Breast epithelium (tissue), 3 donors: ENCODE results near the gene SHB.

Experiments
- CTCF ChIP-seq, 3 donors: fragments of 450-650 bp; IDR thresholded peaks; one replicate each; pipeline ENCODE4 v1.5.1; 2016 to 2017; ENCODE audit warnings: antibody characterized with exemption in 3 of 3, mild to moderate bottlenecking in 3 of 3, moderate library complexity in 3 of 3
- POLR2A ChIP-seq: fragments of 450-650 bp; IDR thresholded peaks from one replicate; pipeline ENCODE4 v1.6.1; 2016; ENCODE audit warnings: antibody characterized with exemption, mild to moderate bottlenecking, moderate library complexity
- POLR2AphosphoS5 ChIP-seq, 3 donors: sonication (generic); formaldehyde crosslinking; IDR thresholded peaks; one replicate each; pipeline ENCODE4 v1.6.1; 2017; ENCODE audit warnings: antibody characterized with exemption in 3 of 3

DNA sequence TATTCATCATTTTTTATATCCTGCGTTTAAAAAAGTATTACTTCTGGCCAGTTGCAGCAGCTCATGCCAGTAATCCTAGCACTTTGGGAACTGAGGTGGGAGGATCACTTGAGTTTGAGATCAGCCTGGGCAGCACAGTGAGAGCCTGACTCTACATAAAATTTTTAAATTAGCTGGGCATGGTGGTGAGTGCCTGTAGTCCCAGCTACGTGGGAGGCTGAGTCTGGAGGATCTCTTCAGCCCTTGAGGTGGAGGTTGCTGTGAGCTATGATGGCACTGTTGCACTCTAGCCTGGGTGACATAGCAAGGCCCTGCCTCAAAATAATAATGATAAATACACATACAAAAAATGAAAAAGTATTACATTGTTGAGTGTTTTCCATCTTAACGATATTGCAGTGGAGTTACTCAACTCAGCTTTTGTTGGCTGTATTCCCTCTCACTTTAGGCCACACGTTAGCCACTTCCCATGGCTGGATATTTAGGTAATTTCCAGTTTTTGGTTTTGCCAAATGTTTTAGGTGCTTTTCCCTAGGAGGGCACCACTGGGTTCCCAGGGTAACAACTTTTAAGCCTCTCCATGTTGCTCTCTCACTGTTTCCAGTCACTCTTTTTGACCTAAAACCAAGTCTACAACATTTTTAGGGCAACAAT, 20.6 kb downstream of the SHB start:
- TF ChIP-seq CTCF (IDR thresholded peaks at IDR 0.05) (no peak), POLR2AphosphoS5 (IDR thresholded peaks at IDR 0.05) (no peak), POLR2A (no peak)
